GM21619 (cell line): ENCODE data around the gene PTPN1.

ENCODE experiments used
- ATAC-seq: cut with Tn5 transposase; IDR thresholded peaks from one replicate; pipeline ENCODE4 v1.9.1; 2021; ENCODE audit not compliant: unreplicated experiment

Gene PTPN1

DNA sequence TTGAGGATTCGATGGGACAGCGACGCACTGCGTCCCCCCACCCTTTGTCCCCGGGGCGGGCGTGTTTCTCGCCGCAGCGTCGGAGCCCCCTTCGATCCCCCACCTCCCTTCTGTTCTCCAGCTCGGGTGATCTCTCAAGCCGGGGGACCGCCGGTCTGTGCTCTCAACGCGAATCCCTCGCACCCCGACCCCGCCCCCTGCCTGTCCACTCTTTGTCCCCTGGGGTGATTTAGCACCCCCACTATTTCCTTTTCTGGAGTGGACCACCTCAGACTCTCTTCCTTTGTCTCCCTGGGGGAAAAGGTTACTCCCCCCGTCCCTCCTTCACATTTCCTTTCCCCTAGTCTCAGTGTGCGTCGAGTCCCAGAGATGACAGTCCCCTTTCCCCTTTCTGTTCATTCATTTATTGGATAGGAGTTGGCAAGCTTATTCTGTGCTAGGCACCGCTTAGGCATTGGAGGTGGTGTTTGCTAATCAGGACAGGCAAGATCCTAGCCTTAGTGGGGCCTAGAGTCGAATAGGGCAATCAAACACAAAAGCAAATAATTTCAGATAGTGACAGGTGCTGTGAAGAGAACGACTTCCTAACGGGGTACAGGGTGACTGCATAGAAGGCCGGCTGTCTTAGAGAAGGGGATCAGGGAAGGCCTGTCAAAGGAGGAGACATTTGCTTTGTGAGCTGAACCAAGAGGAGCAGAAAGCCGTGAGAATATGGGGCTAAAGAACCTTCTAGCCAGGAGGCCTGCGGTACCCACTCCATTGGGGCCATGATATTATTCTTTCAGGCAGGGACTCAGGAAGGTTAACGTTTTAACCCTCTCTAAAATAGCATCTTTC is 741 bp downstream of the PTPN1 start:
- ATAC-seq = no peak

DNA sequence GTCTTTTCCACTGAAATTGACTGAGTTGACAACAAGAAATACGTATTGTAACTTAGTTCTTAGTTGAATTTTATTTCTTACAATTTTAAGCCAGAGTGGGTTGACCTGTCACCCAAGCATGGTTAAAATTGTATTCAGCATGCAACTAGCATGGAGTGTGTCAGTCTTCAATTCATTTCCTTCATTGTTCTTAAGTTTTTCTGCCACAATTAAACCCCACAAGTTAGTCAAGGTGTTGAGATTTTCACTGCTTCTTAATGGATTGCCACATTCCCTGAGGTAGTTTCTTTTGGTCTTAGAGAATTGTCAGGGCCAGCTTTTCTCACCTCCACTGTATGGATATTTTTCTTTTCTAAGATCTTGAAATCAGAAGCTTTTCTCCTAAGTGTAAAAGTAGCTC is 2.1 kb downstream of the PTPN1 start:
- no peak for ATAC-seq

DNA sequence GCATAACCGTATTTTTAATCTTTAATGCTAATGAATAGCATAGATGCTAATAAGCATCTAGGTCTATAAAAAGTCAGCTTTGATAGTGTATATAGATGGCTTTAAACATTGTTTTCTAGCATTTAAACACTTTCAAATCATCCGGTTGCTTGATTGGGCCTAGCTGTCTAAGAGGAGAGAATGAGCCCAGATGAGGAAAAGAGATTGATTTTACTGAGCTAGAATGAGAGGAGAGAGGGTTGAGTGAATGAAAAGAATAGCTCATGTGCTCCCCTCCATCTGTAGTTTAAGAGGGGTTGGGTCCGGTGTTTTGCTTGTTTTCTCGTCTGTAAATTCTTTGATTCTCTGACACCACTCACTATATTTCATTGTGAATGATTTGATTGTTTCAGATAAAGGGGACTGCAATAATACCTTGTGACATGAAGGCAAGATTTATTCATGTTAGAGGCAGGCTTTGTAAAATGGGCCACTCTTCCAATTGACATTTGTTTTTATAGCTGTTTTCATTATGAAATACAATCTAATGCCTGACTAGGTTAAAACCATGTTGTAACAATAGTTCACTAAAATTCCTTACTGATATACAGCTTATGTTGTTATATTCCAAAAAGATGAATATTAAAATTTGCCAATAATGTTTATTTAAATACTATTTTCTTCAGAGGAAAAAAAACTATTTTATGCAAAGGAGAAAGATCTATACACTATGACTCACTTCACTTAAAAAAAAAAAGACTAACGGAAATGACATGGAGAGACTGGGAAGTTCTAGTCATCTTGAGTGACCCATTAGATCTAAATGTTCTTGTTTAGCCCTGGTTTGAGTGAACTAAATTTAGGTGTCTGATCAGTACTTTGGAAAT is 3.2 kb downstream of the PTPN1 start:
- no peak for ATAC-seq

DNA sequence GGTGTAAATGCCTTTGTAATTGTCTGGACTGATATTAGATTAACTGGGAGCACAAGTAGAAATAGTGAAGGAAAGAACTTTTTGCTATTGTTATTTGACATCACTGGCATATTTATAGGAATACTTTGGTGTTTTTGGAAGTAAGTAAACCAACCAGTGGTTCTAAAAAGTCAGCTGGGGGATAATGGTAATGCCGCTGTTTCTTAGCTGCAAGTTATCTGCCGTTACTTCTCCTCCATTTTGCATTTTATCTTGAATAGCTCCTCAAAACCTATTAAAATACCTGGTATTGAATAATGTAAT is 3.8 kb downstream of the PTPN1 start:
- no peak for ATAC-seq

DNA sequence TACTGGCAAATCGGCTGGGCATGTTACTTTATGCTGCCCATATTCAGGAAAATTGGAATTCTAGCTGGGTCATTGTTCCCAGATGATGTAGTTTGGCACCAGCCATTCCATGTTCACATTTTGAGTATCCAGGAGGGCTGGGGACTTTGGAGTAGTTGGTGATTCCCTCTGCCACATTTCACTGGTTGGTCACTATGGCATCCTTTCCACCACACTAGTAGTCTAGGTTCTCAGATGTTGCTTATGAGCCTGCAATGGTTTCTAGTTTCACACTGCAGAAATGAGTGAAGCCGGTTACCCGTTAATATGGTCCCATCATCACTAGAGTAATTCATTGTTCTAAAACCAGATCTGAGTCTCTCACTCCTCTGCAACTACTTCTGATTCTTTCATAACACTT is 4.6 kb downstream of the PTPN1 start:
- peak; percentile 19 for ATAC-seq

DNA sequence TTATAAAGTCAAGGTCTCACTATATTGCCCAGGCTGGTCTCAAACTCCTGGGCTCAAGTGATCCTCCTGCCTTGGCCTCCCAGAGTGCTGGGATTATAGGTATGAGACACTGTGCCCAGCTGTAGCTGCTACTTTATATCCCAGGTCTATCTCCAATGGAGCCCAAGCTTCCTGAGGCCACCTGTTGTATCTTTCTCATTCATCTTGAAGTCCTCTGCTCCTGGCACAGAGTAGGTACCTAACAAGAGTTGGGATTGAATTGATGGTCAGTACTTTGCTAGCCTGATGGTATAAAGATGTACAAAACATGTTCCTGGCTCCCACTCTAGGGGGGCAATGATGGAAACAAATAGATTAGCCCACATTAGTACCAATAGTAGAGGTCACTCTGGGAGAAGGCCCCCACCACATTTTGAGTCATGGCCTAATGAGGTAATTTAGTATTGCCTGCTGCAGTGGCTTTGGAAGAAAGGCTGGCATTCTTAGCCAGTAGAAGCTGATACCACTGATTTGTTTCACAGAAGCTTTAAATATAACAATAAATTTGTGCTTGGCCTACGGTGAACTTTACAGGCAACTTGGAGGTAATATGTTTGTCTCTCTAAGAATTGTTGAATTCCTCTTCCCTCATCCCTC is 5.4 kb downstream of the PTPN1 start:
- ATAC-seq = no peak

DNA sequence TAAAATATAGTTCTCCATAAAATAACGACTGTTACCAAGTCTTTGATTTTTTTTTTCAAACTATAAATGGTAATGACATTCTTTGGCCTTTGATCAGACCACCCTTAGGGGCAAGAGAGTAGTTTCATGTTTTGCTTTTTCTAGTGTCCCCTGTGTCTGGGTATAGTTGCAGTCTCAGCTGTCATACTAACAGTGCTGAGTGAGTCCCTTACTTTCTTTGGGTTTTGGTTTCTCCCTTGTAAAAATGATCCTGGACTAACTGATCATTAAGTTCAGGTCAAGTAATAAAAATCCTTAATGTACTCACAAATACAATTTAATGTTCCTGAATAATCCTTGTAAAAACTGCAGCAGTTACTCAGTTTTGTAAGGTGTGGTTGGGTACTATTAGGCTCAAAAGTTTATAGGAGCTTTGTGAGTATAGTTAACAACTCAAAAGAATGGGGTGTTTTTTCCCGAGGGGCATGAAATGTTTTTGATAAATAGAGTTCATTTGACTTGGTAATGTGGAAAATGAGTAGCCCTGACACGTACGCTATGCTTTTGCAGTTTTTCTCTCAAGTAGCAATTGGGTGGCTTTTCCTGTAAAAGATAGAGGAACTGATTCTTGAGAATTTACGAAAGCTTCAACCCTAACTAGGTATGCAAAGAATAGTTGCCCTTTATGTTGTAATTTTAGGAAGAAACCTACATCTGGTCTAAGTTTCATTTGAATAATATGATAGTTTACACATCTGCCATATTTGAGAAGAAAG is 6.2 kb downstream of the PTPN1 start:
- ATAC-seq = peak; percentile 37

DNA sequence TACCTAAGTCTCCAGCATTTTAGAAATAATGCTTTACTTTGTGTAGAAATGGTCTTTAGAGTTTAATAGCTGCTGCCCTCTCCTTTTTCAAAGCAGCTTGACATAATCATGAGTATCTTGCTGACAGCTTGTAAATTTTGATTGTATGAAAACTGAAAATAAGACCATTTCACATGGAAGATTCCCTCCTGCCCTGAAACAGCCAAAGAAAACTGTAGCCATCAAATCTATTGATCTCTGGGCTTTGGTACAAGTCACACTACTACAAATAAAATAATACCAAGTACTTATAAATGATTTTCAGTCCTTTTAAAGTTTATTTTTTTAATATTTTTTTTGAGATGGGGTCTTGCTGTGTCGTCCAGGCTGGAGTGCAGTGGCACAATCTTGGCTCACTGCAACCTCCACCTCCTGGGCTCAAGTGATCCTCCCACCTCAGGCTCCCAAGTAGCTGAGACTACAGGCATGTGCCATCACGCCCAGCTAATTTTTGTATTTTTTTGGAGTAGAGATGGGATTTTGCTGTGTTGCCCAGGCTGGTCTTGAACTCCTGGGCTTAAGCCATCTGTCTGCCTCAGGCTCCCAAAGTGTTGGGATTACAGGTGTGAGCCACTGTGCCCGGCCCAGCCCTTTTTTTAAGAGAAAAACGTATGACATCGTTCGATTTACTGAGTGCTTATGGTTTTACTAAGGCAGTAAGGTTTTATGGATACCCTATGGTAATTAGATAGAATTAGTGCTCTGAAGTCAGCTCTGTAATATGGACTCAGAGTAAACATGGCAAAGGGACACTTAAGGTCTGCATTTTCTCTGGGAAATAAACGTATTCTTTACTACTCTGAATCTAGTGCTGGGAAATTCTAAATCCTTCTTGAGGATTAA is 7.0 kb downstream of the PTPN1 start:
- no peak for ATAC-seq

DNA sequence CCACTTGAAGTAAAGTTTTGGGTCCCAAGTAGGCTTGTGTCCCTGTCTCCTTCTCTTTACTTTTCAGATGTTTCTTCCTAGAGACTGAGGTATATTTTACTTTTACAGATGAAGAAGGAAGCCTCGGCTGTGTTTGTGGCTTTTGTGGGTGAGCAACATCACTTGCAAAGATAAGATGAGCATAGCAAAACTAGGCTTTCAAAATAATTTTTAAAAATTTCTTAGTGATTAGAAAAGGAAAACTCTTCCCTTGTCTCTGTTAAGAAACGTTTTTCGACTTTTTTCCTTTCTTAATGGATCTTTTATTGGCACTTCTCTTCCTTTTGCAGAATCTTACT is 7.6 kb downstream of the PTPN1 start:
- ATAC-seq = no peak

DNA sequence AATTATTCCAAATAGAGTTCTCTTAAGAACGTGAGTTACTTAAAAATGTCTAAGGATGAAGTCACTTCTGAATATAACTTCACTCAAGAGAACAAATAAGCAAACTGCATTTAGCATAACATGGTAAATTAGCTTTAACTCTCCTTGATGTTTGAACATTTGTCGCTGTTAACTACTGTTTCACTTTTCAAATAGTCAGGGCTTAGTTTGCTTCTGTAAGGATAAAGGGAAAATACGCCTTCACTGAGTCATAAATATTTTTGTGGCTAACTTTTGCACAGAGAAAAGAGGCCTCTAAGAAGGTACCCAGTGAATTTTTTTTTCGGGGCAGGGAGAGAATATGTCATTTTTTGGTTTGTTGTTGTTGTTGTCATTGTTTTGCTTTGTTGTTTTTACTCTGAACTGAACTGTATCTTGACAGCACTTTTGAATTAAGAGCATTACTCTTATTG is 8.1 kb downstream of the PTPN1 start:
- ATAC-seq = no peak

DNA sequence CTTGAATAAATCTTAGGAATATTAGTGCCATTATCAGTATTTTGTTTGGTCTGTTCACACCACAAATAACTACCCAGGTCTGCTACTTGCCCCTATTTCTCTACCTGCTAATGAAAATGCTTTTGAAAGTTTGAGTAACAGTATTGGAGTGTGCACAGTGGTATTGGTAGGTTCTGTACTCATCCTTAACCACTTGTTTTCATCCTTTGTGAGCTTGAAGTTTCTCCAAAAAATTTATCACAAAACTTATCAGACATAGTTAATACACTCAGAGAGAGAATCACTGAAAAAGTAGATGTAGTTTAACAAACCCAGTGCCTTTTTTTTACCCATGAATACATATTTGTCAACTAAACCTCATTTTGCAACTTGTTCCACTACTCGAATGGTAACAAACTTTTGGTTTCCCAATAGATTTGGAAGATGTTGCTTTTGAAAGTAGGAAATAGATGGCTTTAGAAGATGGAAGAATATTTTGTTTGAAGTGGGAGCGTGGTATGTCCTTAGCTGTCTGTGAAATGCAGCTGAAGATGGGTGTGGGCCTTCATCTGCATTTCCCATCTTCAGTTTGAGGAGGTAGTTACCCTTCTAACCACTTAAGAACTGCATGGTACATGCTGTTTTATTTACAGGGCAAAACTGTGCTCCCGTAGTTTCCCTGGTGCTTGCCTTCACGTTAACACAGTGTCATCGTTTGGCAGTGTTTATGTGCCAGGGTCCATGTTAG is 9.0 kb downstream of the PTPN1 start:
- ATAC-seq = no peak

DNA sequence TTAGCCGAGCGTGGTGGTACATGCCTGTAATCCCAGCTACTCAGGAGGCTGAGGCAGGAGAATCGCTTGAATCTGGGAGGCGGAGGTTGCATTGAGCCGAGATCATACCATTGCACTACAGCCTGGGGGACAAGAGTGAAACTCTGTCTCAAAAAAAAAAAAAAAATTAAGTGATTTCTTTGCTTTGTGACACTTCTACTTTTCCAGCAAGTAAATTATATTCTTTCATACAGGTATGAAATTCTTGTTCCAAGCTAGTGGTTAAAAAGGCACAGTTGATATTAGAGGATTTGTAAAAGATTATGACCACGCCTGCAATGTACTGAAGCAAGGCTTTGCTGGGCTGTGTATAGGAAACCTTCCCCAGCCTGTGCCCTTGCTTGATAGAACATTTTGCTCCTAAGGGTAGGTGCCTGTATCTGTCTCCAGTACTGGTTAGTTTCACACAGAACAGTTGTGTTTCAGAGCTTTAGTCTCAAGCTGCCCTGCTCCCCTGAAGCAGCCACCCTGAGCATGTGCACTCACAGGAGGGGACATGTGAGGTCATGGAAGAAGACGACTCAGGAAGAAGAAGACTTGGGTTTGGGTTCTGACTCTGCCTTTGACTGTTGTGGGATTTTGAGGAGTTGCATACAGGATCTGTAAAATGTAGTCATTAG is 10.2 kb downstream of the PTPN1 start:
- no peak for ATAC-seq

DNA sequence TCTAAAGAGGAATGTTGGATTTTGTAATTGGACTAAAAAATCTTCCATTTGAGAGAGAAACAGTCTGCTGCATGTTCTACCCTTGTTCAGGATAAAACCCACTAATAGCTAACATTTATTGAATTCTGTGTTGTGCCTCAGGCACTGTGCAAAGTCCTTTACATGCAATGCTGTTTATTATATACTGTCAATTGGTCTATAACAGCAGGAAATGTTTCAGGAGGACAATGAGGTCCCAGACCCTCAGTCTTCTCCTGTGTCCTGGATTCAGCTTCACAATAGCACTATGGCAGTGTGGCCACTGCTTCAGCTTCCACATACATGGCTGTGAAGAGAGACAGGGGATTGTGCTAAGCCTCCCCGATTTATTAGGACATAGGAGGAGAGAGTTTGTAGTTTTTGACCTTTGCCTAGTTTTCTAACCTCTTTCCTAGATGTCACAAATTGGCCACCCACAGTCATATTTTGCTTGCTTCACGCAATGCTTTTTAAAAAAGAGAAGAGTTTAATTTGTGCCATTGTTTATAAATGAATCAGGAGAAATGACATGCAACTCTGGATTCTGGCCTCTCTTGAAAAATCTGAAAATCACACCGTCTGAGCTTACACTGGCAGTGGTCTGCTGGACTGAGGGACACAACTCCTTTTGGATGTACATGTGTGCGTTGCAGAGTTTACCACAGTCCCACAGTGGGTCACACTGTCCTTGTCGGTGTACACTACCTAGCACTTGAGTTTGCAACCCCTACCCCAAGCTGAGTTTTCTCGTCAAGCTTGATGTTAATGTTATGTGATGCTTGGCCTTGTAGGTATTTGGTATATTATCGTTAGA is 11.3 kb downstream of the PTPN1 start:
- ATAC-seq = no peak

DNA sequence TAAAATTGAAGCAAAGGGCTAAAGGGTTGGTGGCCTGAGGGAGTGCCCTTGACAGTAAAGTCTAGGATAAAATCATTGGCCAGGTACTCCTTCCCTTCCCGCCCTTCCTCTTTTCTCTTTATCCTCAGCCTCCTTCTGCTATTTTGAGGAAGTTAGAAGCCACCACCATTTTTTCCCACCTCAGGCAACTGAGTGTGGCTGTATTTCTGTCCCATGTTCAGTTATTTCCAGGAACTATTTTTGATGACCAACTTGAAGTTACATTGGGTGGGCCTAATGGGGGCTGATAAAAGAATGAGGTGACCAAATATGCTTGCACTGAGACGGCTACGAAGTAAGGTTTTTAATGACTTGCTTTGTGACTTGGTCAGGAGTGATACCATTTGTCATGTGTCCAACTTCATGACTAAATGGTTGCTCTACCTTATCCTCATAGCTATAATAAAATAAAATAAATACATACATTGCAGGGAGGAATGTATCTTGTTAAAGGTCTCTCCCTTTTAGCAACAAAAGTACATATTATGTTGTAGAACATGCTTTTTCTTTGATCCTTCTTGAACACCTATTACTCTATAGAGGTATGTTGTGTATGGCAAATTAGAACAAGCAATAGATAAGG is 12.0 kb downstream of the PTPN1 start:
- ATAC-seq = no peak

DNA sequence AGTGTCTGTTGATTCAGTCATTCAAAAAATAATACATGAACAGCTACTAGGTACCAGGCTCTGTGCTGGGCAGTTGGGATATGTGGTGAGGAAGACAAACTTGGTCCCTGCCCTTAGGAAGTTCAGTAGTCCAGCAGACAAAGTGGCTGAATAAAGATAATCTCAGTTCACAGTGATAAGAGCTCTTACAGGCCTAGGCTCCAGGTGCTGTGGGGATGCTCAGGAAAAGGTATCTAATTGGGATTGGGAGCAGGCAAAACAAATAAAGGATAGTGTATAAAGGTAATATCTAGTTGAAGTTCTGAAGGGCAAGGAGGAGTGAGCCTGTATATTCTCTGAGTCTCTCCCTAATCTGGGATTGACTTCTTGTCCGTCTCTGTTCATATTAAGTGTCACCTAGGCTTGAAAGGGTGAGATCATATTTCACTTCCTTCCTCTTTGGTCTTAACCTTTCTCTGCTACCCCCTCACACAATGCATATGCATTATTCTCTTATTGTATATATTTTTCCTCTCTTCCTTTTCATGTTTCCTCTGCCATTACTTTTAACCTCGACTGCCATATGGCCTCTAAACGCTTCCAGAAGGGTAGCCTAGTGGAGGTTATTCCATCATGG is 13.5 kb downstream of the PTPN1 start:
- ATAC-seq = no peak

DNA sequence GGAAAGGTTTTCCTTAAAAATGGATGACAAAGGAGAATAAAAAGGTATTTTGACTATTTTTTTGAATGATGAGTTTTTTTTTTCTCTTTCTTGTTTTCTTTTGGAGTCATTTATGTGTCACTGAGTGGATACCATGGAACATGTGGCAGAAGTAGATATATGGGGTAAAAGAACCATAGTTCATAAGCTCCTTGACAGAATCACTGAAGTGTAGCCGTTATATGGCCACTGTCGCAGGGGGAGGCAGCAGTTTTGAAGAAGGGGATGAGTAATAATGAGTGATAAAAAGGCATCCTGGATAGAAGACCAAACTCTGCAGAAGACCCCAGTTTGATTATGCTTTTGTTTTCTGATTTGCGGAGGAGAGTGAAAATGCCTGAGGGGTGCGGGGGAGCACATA is 15.5 kb downstream of the PTPN1 start:
- no peak for ATAC-seq

DNA sequence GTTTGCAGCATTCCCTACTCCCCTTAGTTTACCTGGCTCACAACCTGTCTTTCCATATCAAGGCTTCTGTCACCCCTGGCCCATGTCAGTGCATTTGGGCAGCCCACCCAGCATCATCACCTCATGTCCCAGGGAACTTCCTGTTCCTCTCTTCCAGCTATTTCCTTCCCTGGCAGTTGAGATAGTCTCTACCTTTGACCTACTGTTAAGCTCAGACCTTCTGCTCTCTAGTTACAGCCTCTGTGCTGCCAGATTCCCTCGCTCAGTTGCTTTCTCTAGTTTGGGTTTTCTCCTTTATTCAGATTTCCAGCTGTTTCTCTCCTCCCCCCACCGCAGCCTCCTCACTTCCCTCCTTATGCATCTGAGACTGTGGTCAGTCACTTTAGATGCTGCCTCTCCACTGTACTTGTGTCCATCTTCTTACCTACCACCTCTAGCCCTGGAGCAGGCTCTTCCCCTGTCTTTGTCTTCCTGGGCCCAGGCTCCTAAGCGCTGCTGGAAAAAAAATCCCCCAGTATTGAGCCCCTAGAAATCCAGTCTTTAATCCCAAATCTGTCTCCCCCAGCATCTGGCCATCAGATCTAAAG is 16.3 kb downstream of the PTPN1 start:
- no peak for ATAC-seq
